GM12891 (cell line): ENCODE results near the gene GJB2.

Experiments
- PAX5 ChIP-seq: IDR thresholded peaks from 2 replicates; pipeline ENCODE4 v1.6.1; 2011; ENCODE audit warnings: low read length, moderate library complexity, mild to moderate bottlenecking; ENCODE audit not compliant: insufficient read depth, severe bottlenecking
- POLR2A ChIP-seq: IDR thresholded peaks from 2 replicates; pipeline ENCODE4 v1.6.1; 2011; ENCODE audit warnings: low read depth, low read length, control low read depth
- POLR2AphosphoS5 ChIP-seq: IDR thresholded peaks from 2 replicates; pipeline ENCODE4 v1.6.1; 2011; ENCODE audit warnings: low read depth, low read length, control low read depth
- SPI1 ChIP-seq: IDR thresholded peaks from 2 replicates; pipeline ENCODE4 v1.6.1; 2011; ENCODE audit warnings: low read depth, low read length, control low read depth
- TAF1 ChIP-seq: IDR thresholded peaks from 2 replicates; pipeline ENCODE4 v1.6.1; 2011; ENCODE audit warnings: low read depth, low read length, control low read depth

DNA sequence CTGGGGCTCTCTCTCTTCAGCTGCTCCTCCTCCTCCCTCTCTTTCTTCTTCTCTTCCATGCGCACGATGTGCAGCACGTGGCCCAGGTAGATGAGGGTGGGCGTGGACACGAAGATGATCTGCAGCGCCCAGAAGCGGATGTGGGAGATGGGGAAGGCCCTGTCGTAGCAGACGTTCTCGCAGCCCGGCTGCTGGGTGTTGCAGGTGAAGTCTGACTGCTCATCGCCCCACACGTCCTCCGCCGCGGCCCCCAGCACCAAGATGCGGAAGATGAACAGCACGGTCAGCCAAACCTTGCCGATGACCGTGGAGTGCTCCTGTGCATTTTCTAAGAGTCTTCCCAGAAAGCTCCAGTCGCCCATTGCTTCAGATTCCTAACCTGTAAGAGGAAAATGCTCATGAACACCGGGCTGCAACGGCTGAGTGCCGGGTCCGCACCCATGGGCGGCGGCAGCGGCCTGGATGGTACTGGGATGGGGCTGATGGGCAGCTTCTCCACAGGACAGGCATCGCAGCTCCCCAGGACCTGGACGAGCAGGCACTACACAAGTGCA is 49.7 kb downstream of the GJB2 start:
- TF ChIP-seq POLR2A (no peak), POLR2AphosphoS5 (no peak), TAF1 (no peak), SPI1 (no peak), PAX5 (no peak)
